NB4 (cell line): Measurements from ENCODE around the gene HSF2.

ENCODE experiments used
- DNase-seq: peaks from one replicate; pipeline ENCODE4 v3.0.0; 2010; ENCODE audit warnings: low read depth
- H3K4me3 ChIP-seq: one replicate; pipeline ENCODE4 v1.5.1; 2011; ENCODE audit warnings: mild to moderate bottlenecking, low read depth, low read length, moderate library complexity
- CTCF ChIP-seq: IDR thresholded peaks from one replicate; pipeline ENCODE4 v1.5.1; 2012; ENCODE audit warnings: low read depth, low read length
- MAX ChIP-seq: IDR thresholded peaks from 2 replicates; pipeline ENCODE4 v1.6.1; 2011; ENCODE audit warnings: low read depth, low read length
- MYC ChIP-seq: IDR thresholded peaks from 2 replicates; pipeline ENCODE4 v1.6.1; 2011; ENCODE audit warnings: low read depth, low read length
- POLR2A ChIP-seq: IDR thresholded peaks from 2 replicates; pipeline ENCODE4 v1.6.1; 2011; ENCODE audit warnings: mild to moderate bottlenecking; ENCODE audit not compliant: insufficient read length; ENCODE audit errors: extremely low read depth

Gene HSF2

GRCh38 chr6:122422003-122422402 lies 22.6 kb downstream of the HSF2 start:
- no peak for DNase-seq
- no peak overlapping the region for H3K4me3 ChIP-seq
- TF ChIP-seq MYC, result no peak
- no peak for TF ChIP-seq MAX
- TF ChIP-seq POLR2A, result no peak
- no peak for TF ChIP-seq CTCF

- H3K4me3 ChIP-seq, result no peak overlapping the region
- TF ChIP-seq POLR2A (no peak), MAX (no peak), MYC (no peak), CTCF (no peak)
- no peak for DNase-seq
Measured at GRCh38 chr6:122422614-122423267, 23.3 kb downstream of the HSF2 start.

- DNase-seq, result no peak
- no peak overlapping the region for H3K4me3 ChIP-seq
- TF ChIP-seq MYC, result no peak
- no peak for TF ChIP-seq POLR2A
- TF ChIP-seq CTCF, result no peak
- TF ChIP-seq MAX, result no peak
Measured at GRCh38 chr6:122423734-122424133, 24.3 kb downstream of the HSF2 start.

- DNase-seq, result no peak
- no peak overlapping the region for H3K4me3 ChIP-seq
- no peak for TF ChIP-seq MYC
- no peak for TF ChIP-seq POLR2A
- TF ChIP-seq MAX, result no peak
- no peak for TF ChIP-seq CTCF
Measured at GRCh38 chr6:122426597-122426996, 27.1 kb downstream of the HSF2 start.

- no peak overlapping the region for H3K4me3 ChIP-seq
- no peak for TF ChIP-seq POLR2A
- TF ChIP-seq MYC, result no peak
- TF ChIP-seq CTCF, result no peak
- TF ChIP-seq MAX, result no peak
- no peak for DNase-seq
Measured at GRCh38 chr6:122428781-122429180, 29.3 kb downstream of the HSF2 start.

- TF ChIP-seq MAX (no peak), MYC (no peak), CTCF (no peak), POLR2A (no peak)
- DNase-seq, result no peak
Measured at GRCh38 chr6:122429323-122429722, 29.9 kb downstream of the HSF2 start.

More at GRCh38 chr6:122429323-122429722, 29.9 kb downstream of the HSF2 start:
- H3K4me3 ChIP-seq, result no peak overlapping the region
